Measurements from ENCODE around the gene SOST. TPM values are rescaled to one million over a fixed set of nuclear protein-coding genes. Genes with fewer than 3 reads are reported as not detected.

Gene SOST
- polyA plus RNA-seq, 1 of the 3 experiments (the other 2 are of a cell fraction) = not detected

DNA sequence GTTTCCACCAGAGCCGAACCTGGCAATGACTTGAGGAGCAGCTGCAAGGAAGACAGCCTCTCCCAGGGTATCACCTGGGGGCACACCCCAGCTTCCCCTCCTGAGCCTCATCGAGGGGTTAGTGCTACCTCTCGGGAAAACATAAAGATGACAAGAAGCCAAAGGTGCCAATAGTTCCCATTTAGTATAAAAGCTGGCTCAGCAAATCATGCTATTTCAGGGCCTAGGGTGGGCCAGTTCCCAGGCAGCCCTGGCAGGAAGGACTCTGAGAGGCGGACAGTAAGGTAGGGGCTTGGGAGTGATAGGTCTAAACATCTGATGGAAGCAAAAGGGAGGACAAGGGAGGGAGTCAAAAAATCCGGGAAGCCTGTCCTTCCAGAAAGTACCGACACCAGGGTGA, 46.2 kb downstream of the SOST start:
- Histone ChIP-seq H3K4me3 (ENCODE audit: low read depth in 2 of 2, low read length in 1 of 2) (no peak overlapping the region), H3K27me3 (ENCODE audit: insufficient read depth) (no peaks in the 10 kb centered on the region), H4K20me1 (ENCODE audit: insufficient read depth) (no peaks in the 10 kb centered on the region), H3K79me2 (ENCODE audit: insufficient read depth) (no peaks in the 10 kb centered on the region), H3F3A (replicated peaks; ENCODE audit: insufficient read depth) (peaks cover 4% of the 10 kb centered on the region), H3K27ac (ENCODE audit: low read depth in 2 of 2, low read length in 1 of 2) (no peak overlapping the region), H3K9me3 (no peaks in the 10 kb centered on the region), H3K36me3 (replicated peaks in 1 of 2; ENCODE audit: control insufficient read depth in 1 of 2, insufficient read depth in 2 of 2, low read length in 1 of 2) (no peaks in the 10 kb centered on the region), H3K4me2 (no peak overlapping the region), H2AFZ (ENCODE audit: low read depth) (no peak overlapping the region), H3K9me2 (no peaks in the 10 kb centered on the region), H3K9ac (no peak overlapping the region), H3K4me1 (ENCODE audit: control insufficient read depth in 1 of 2, insufficient read depth in 2 of 2, low read depth in 1 of 2, low read length in 1 of 2) (peaks cover 0 to 2% of the 10 kb centered on the region in 2 experiments; a peak in 1 of 4 replicates)
- POLR2A ChIA-PET = no interaction called here
- WGBS (ENCODE audit: low lambda C conversion rate) = 86% methylated on average over 6 of the region's 6 CpGs
- DNase-seq = no peak
- CTCF ChIA-PET = interaction anchor here (2.0 to 11.8 kb wide), 2 partner anchors 17 to 136 kb away, joined by 6 to 123 read pairs; no protein-coding TSS in a partner anchor
- TF ChIP-seq MXI1 (IDR thresholded peaks at IDR 0.05; ENCODE audit: low read depth, low read length) (no peak), GABPA (IDR thresholded peaks at IDR 0.05; ENCODE audit: low read depth) (no peak), SMC3 (IDR thresholded peaks at IDR 0.05; ENCODE audit: low read depth, low read length) (no peak), SIN3A (IDR thresholded peaks at IDR 0.05; ENCODE audit: borderline replicate concordance, low read depth, low read length) (no peak), TCF12 (IDR thresholded peaks at IDR 0.05) (no peak), GATA2 (CRISPR knock-in tag; IDR thresholded peaks at IDR 0.05) (no peak), RXRA (IDR thresholded peaks at IDR 0.05; ENCODE audit: borderline replicate concordance, low read depth) (no peak), FOXJ3 (CRISPR knock-in tag; IDR thresholded peaks at IDR 0.05) (no peak), FOXM1 (IDR thresholded peaks at IDR 0.05; ENCODE audit: low read depth) (no peak)
- TF ChIP-seq, protein P1, sequence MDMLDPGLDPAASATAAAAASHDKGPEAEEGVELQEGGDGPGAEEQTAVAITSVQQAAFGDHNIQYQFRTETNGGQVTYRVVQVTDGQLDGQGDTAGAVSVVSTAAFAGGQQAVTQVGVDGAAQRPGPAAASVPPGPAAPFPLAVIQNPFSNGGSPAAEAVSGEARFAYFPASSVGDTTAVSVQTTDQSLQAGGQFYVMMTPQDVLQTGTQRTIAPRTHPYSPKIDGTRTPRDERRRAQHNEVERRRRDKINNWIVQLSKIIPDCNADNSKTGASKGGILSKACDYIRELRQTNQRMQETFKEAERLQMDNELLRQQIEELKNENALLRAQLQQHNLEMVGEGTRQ (IDR thresholded peaks at IDR 0.05; ENCODE audit: borderline replicate concordance, low read depth, low read length) = no peak
- TF ChIP-seq, protein P2, sequence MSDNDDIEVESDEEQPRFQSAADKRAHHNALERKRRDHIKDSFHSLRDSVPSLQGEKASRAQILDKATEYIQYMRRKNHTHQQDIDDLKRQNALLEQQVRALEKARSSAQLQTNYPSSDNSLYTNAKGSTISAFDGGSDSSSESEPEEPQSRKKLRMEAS (IDR thresholded peaks at IDR 0.05; ENCODE audit: low read depth) = no peak

DNA sequence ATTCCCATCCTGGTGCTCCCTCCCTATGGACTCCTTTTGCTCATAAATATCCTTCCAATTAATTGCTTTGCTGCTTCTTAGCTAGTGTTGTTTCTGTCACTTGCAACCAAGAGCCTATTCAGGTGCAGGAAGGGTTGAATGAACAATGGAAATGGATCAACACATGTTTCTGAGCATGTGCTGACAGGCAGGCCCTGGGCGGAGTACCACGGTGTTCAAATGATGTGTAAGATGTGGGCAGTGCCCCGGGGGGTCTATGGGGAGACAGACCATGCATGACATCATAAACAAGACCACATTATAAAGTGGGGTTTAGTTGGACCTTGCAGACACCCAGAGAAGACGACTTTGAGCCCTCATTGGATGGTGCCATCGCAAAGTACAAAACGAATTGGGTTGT, 48.5 kb downstream of the SOST start:
- peaks cover under 1% of the 10 kb centered on the region for H3F3A ChIP-seq (replicated peaks; ENCODE audit: insufficient read depth)
- WGBS (ENCODE audit: low lambda C conversion rate) = 73% methylated on average over 6 of the region's 6 CpGs
- no peak for DNase-seq
- no peaks in the 10 kb centered on the region for H4K20me1 ChIP-seq (ENCODE audit: insufficient read depth)
- peaks cover 0 to 2% of the 10 kb centered on the region in 2 experiments; a peak in 1 of 4 replicates for H3K4me1 ChIP-seq (ENCODE audit: control insufficient read depth in 1 of 2, insufficient read depth in 2 of 2, low read depth in 1 of 2, low read length in 1 of 2)
- no peaks in the 10 kb centered on the region for H3K9me2 ChIP-seq
- no peak overlapping the region for H2AFZ ChIP-seq (ENCODE audit: low read depth)
- H3K4me3 ChIP-seq (ENCODE audit: low read depth in 2 of 2, low read length in 1 of 2) = no peak overlapping the region
- no peak overlapping the region for H3K9ac ChIP-seq
- no peak for TF ChIP-seq SMC3 (IDR thresholded peaks at IDR 0.05; ENCODE audit: low read depth, low read length)
- TF ChIP-seq, protein P3, sequence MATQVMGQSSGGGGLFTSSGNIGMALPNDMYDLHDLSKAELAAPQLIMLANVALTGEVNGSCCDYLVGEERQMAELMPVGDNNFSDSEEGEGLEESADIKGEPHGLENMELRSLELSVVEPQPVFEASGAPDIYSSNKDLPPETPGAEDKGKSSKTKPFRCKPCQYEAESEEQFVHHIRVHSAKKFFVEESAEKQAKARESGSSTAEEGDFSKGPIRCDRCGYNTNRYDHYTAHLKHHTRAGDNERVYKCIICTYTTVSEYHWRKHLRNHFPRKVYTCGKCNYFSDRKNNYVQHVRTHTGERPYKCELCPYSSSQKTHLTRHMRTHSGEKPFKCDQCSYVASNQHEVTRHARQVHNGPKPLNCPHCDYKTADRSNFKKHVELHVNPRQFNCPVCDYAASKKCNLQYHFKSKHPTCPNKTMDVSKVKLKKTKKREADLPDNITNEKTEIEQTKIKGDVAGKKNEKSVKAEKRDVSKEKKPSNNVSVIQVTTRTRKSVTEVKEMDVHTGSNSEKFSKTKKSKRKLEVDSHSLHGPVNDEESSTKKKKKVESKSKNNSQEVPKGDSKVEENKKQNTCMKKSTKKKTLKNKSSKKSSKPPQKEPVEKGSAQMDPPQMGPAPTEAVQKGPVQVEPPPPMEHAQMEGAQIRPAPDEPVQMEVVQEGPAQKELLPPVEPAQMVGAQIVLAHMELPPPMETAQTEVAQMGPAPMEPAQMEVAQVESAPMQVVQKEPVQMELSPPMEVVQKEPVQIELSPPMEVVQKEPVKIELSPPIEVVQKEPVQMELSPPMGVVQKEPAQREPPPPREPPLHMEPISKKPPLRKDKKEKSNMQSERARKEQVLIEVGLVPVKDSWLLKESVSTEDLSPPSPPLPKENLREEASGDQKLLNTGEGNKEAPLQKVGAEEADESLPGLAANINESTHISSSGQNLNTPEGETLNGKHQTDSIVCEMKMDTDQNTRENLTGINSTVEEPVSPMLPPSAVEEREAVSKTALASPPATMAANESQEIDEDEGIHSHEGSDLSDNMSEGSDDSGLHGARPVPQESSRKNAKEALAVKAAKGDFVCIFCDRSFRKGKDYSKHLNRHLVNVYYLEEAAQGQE (IDR thresholded peaks at IDR 0.05; ENCODE audit: low read depth, low read length) = no peak
- no peak for TF ChIP-seq TCF12 (IDR thresholded peaks at IDR 0.05)
- TF ChIP-seq FOSL2 (IDR thresholded peaks at IDR 0.05; ENCODE audit: borderline replicate concordance, low read depth) = no peak
- TF ChIP-seq JUND (IDR thresholded peaks at IDR 0.05) = no peak
- TF ChIP-seq RXRA (IDR thresholded peaks at IDR 0.05; ENCODE audit: borderline replicate concordance, low read depth) = no peak
- no peak for TF ChIP-seq NFIC (IDR thresholded peaks at IDR 0.05; ENCODE audit: borderline replicate concordance)
- no peak for TF ChIP-seq EP300 (IDR thresholded peaks at IDR 0.05; ENCODE audit: borderline replicate concordance in 1 of 2, low read depth in 1 of 2, low read length in 1 of 2)
- TF ChIP-seq, protein P2 (IDR thresholded peaks at IDR 0.05; ENCODE audit: low read depth) = no peak
- no peaks in the 10 kb centered on the region for H3K27me3 ChIP-seq (ENCODE audit: insufficient read depth)
- POLR2A ChIA-PET = no interaction called here
- CTCF ChIA-PET = interaction anchor here (11.8 kb wide), 1 partner anchor 15 kb away, joined by 123 read pairs; no protein-coding TSS in a partner anchor
- H3K9me3 ChIP-seq = no peaks in the 10 kb centered on the region
- H3K27ac ChIP-seq (ENCODE audit: low read depth in 2 of 2, low read length in 1 of 2) = no peak overlapping the region
- H3K4me2 ChIP-seq = no peak overlapping the region
- H3K79me2 ChIP-seq (ENCODE audit: insufficient read depth) = no peaks in the 10 kb centered on the region
- no peaks in the 10 kb centered on the region for H3K36me3 ChIP-seq (replicated peaks in 1 of 2; ENCODE audit: control insufficient read depth in 1 of 2, insufficient read depth in 2 of 2, low read length in 1 of 2)
